Hepatocyte (in vitro differentiated cells): ENCODE data around the gene ITM2B. TPM values are rescaled to one million over a fixed set of nuclear protein-coding genes. Genes with fewer than 3 reads are reported as not detected.

Experiments used
- DNase-seq: peaks from one replicate; pipeline ENCODE4 v3.0.0-alpha.2; 2016; ENCODE audit warnings: low spot score
- H2AFZ ChIP-seq: fragments of 200-600 bp; sonication (generic); 2 replicates; pipeline ENCODE4 v1.6.0; 2016; ENCODE audit warnings: antibody characterized with exemption, mild to moderate bottlenecking
- H3K27ac ChIP-seq: fragments of 200-600 bp; sonication (generic); 2 replicates; pipeline ENCODE4 v1.5.1; 2016; ENCODE audit warnings: mild to moderate bottlenecking
- H3K27me3 ChIP-seq: fragments of 200-600 bp; sonication (generic); 2 replicates; pipeline ENCODE4 v1.6.1; 2016
- H3K36me3 ChIP-seq: fragments of 200-600 bp; sonication (generic); replicated peaks from 2 replicates; pipeline ENCODE4 v1.5.1; 2016; ENCODE audit warnings: low read depth; ENCODE audit not compliant: insufficient read depth
- H3K4me1 ChIP-seq: fragments of 200-600 bp; sonication (generic); 2 replicates; pipeline ENCODE4 v1.5.1; 2016; ENCODE audit warnings: mild to moderate bottlenecking, moderate library complexity; ENCODE audit not compliant: insufficient read depth
- H3K4me2 ChIP-seq: fragments of 200-600 bp; sonication (generic); 2 replicates; pipeline ENCODE4 v1.6.0; 2016
- H3K4me3 ChIP-seq: fragments of 200-600 bp; sonication (generic); 2 replicates; pipeline ENCODE4 v1.5.1; 2016; ENCODE audit warnings: mild to moderate bottlenecking
- H3K79me2 ChIP-seq: fragments of 200-600 bp; sonication (generic); 2 replicates; pipeline ENCODE4 v1.6.0; 2017; ENCODE audit warnings: mild to moderate bottlenecking
- H3K9me2 ChIP-seq: fragments of 200-600 bp; sonication (generic); replicated peaks from 2 replicates; pipeline ENCODE4 v1.6.0; 2017; ENCODE audit warnings: mild to moderate bottlenecking; ENCODE audit not compliant: insufficient read depth
- H3K9me3 ChIP-seq: fragments of 200-600 bp; sonication (generic); 2 replicates; pipeline ENCODE4 v1.5.1; 2016; ENCODE audit warnings: low read depth, mild to moderate bottlenecking
- H4K20me1 ChIP-seq: fragments of 200-600 bp; sonication (generic); 2 replicates; pipeline ENCODE4 v1.6.0; 2016; ENCODE audit warnings: mild to moderate bottlenecking; ENCODE audit not compliant: insufficient read depth, poor library complexity, severe bottlenecking
- EZH2 ChIP-seq: fragments of 200-600 bp; sonication (generic); IDR thresholded peaks from 2 replicates; pipeline ENCODE4 v1.6.1; 2016; ENCODE audit warnings: antibody characterized with exemption, mild to moderate bottlenecking, borderline replicate concordance
- EZH2phosphoT487 ChIP-seq: fragments of 200-600 bp; sonication (generic); IDR thresholded peaks from one replicate; pipeline ENCODE4 v1.6.1; 2018; ENCODE audit warnings: antibody characterized with exemption, mild to moderate bottlenecking, low read depth, moderate library complexity; ENCODE audit not compliant: unreplicated experiment, severe bottlenecking
- WGBS: methylation state at CpG from one replicate; pipeline ENCODE4 v1.1.6; 2016; ENCODE audit warnings: low lambda C conversion rate; ENCODE audit errors: missing lambda C conversion rate; 5-methylcytosine and 5-hydroxymethylcytosine counted together
- polyA plus RNA-seq: library from polyadenylated mRNA; unstranded; fragments of >200 nt; fragmentation: Nextera tagmentation; extraction: Ambion mirVana; gene quantifications from 2 replicates; pipeline ENCODE4 v1.2.1, GENCODE V29; 2016
- total RNA-seq: library from RNA; depleted of rRNA; stranded (reverse); fragments of >200 nt; gene quantifications from 2 replicates; pipeline ENCODE4 v1.2.3, GENCODE V29; 2014
- TF ChIP-seq, protein P1 (sequence below): fragments of 200-600 bp; sonication (generic); IDR thresholded peaks from 2 replicates; pipeline ENCODE4 v1.5.1; 2016; ENCODE audit warnings: antibody characterized with exemption, mild to moderate bottlenecking; ENCODE audit not compliant: poor library complexity

The ITM2B gene
- total and polyA plus RNA-seq, 2 experiments from 2014 or later = 449 to 588 TPM

DNA sequence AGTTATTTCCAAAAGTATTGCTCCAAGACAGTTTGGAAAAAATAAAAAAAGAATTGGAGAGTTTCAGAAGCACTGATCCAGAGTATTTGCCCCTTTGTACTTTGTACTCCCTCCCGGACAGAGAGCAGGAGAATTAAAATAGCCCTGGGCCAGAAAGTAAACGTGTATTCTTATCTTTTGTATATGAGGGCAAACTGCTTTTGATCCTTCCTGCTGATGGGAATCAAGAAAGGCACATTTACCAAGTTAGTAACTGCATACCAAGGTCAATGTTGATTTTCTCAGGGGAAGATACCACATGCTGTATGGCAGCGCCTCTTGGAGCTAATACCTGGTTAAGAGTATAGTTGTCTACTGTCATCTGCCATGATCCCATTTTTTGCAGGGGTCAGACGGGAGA, 59.6 kb downstream of the ITM2B start:
- H3K27me3 ChIP-seq = no peaks in the 10 kb centered on the region

DNA sequence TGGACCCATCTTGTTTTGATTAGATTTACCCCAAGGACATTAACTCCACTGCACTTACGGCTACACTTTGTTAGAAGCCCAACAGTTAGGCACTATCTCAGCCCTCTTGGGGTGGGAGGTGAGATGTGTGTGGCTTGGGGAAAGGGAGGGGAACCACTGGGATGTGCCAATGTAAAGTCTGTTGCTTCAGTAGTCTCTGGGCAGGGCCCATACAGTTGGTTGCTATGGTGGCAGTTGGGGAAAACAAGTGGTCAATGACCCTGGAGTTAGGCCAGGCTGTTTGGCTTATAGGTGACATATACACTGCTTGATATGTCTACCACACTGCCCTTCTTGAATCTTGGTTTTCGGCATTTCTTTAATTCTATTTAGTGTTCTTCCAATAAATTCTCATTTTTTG, 61.6 kb downstream of the ITM2B start:
- H3K36me3 ChIP-seq = no peaks in the 10 kb centered on the region
- H3K9me2 ChIP-seq = no peaks in the 10 kb centered on the region
- no peak for TF ChIP-seq EZH2phosphoT487
- TF ChIP-seq, protein P1, sequence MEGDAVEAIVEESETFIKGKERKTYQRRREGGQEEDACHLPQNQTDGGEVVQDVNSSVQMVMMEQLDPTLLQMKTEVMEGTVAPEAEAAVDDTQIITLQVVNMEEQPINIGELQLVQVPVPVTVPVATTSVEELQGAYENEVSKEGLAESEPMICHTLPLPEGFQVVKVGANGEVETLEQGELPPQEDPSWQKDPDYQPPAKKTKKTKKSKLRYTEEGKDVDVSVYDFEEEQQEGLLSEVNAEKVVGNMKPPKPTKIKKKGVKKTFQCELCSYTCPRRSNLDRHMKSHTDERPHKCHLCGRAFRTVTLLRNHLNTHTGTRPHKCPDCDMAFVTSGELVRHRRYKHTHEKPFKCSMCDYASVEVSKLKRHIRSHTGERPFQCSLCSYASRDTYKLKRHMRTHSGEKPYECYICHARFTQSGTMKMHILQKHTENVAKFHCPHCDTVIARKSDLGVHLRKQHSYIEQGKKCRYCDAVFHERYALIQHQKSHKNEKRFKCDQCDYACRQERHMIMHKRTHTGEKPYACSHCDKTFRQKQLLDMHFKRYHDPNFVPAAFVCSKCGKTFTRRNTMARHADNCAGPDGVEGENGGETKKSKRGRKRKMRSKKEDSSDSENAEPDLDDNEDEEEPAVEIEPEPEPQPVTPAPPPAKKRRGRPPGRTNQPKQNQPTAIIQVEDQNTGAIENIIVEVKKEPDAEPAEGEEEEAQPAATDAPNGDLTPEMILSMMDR = no peak
- TF ChIP-seq EZH2 = no peak
- H3K4me2 ChIP-seq = no peak overlapping the region
- no peak overlapping the region for H3K4me3 ChIP-seq
- DNase-seq = no peak
- no peaks in the 10 kb centered on the region for H3K9me3 ChIP-seq
- H3K79me2 ChIP-seq = no peaks in the 10 kb centered on the region
- H4K20me1 ChIP-seq = no peaks in the 10 kb centered on the region
- H3K27me3 ChIP-seq = no peaks in the 10 kb centered on the region
- 82% methylated on average over 2 of the region's 2 CpGs for WGBS
- no peak overlapping the region for H3K27ac ChIP-seq
- no peak overlapping the region for H2AFZ ChIP-seq
- peaks cover 19% of the 10 kb centered on the region for H3K4me1 ChIP-seq

More for the DNA sequence above, 59.6 kb downstream of the ITM2B start:
- Histone ChIP-seq H2AFZ (no peak overlapping the region), H3K9me2 (no peaks in the 10 kb centered on the region), H3K4me3 (no peak overlapping the region), H3K4me2 (peak overlapping the region; percentile 47), H4K20me1 (no peaks in the 10 kb centered on the region), H3K79me2 (no peaks in the 10 kb centered on the region), H3K36me3 (no peaks in the 10 kb centered on the region), H3K9me3 (no peaks in the 10 kb centered on the region), H3K4me1 (peaks cover 19% of the 10 kb centered on the region), H3K27ac (no peak overlapping the region)
- WGBS = 30% methylated on average over 4 of the region's 4 CpGs
- no peak for TF ChIP-seq EZH2
- TF ChIP-seq EZH2phosphoT487 = no peak
- TF ChIP-seq, protein P1 = no peak
- peak; percentile 26 for DNase-seq

DNA sequence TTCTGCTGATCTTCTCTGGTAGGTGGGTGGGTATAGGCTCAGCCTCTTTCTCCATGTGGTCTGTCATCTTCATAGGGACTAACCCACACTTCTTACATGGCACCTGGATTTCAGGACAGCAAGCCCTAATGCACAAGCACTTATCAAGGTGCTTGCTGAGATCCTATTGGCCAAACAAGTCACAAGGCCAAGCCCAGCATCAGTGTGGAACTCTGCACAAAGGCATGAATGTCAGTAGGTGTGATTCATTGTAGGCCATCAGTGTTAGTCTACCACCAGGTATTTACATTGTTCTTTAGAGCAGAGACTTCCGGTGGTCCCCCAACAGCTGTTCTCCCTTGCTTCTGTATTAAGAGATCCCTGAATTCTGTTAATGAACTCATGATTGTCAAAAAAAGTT, 62.3 kb downstream of the ITM2B start:
- Histone ChIP-seq H3K4me2 (no peak overlapping the region), H3K79me2 (no peaks in the 10 kb centered on the region), H2AFZ (no peak overlapping the region), H4K20me1 (no peaks in the 10 kb centered on the region), H3K27me3 (no peaks in the 10 kb centered on the region), H3K9me2 (no peaks in the 10 kb centered on the region), H3K27ac (no peak overlapping the region), H3K36me3 (no peaks in the 10 kb centered on the region), H3K4me1 (peaks cover 19% of the 10 kb centered on the region), H3K9me3 (no peaks in the 10 kb centered on the region), H3K4me3 (no peak overlapping the region)
- no peak for TF ChIP-seq EZH2
- TF ChIP-seq, protein P1 = no peak
- no peak for DNase-seq
- 100% methylated on average over 1 of the region's 1 CpG for WGBS

DNA sequence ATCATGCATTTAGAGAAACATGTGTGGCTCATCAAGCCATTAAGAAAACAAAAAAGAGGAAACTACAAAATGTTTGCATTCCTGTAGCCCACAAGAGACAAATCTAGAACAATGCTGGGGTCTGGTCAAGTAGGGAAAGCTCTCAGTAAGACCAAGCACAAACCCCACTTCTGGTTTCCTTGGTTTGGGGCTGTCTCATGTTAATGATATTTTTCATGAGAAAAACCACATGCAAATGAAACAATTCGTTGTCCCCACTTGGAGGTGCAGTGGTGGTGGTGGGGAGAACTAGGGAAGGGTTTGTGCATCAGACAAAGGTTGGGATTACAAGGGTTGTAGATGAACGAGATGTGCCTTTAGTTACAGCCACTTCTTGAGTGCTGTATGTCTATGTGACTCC, 63.5 kb downstream of the ITM2B start:
- H4K20me1 ChIP-seq = no peaks in the 10 kb centered on the region
- H3K9me2 ChIP-seq = no peaks in the 10 kb centered on the region
- H3K27ac ChIP-seq = no peak overlapping the region
- H2AFZ ChIP-seq = no peak overlapping the region
- H3K36me3 ChIP-seq = no peaks in the 10 kb centered on the region
- H3K79me2 ChIP-seq = no peaks in the 10 kb centered on the region
- WGBS = 76% methylated on average over 2 of the region's 2 CpGs
- H3K4me2 ChIP-seq = no peak overlapping the region
- no peaks in the 10 kb centered on the region for H3K9me3 ChIP-seq
- peaks cover 18% of the 10 kb centered on the region for H3K4me1 ChIP-seq
- H3K4me3 ChIP-seq = no peak overlapping the region
- no peak for TF ChIP-seq EZH2phosphoT487
- no peak for TF ChIP-seq EZH2
- TF ChIP-seq, protein P1 = no peak
- no peak for DNase-seq
- no peaks in the 10 kb centered on the region for H3K27me3 ChIP-seq
